Activated T-helper 1 cell treated with anti-CD3 and anti-CD28 coated beads, Interleukin-2, amount 50 U/mL, for 16 hours (primary cell): ENCODE data around the gene RALGAPA1.
"Not testable (repeated sequence)": the region's sequence is repeated elsewhere in the genome, so short reads cannot be mapped to it uniquely, and the experiment has no call there.

Experiments
- DNase-seq, 2 donors: peaks; one replicate each; pipeline ENCODE4 v3.0.0-alpha.2; 2020; ENCODE audit warnings: low read depth in 1 of 2, low spot score in 1 of 2

Gene RALGAPA1

GRCh38 chr14:35808638-35809563 lies at the start of gene RALGAPA1:
TSS of gene RALGAPA1 (minus strand) at chr14:35809295. CDS start at chr14:35808835, 460 bp downstream.
- peak; percentile 76 to 89 for DNase-seq

- no peak for DNase-seq
Observed at GRCh38 chr14:35858521-35859209, 49.6 kb upstream of the RALGAPA1 start.

GRCh38 chr14:35855876-35856481 lies 46.9 kb upstream of the RALGAPA1 start:
- no peak for DNase-seq

GRCh38 chr14:35854696-35855270 lies 45.7 kb upstream of the RALGAPA1 start:
- DNase-seq, result no peak

GRCh38 chr14:35853225-35853624 lies 44.1 kb upstream of the RALGAPA1 start:
- no peak for DNase-seq

- DNase-seq, result no peak
Observed at GRCh38 chr14:35851823-35852222, 42.7 kb upstream of the RALGAPA1 start.

GRCh38 chr14:35849122-35849521 lies 40.0 kb upstream of the RALGAPA1 start:
- DNase-seq, result no peak

GRCh38 chr14:35847636-35848035 lies 38.5 kb upstream of the RALGAPA1 start:
- DNase-seq, result no peak

GRCh38 chr14:35844494-35844893 lies 35.4 kb upstream of the RALGAPA1 start:
- DNase-seq, result no peak

GRCh38 chr14:35842245-35842644 lies 33.1 kb upstream of the RALGAPA1 start:
- DNase-seq, result not testable (repeated sequence)

- DNase-seq, result not testable (repeated sequence)
Observed at GRCh38 chr14:35841704-35842103, 32.6 kb upstream of the RALGAPA1 start.

GRCh38 chr14:35835208-35835982 lies 26.3 kb upstream of the RALGAPA1 start:
- DNase-seq, result no peak

- no peak for DNase-seq
Observed at GRCh38 chr14:35829449-35829848, 20.4 kb upstream of the RALGAPA1 start.

- no peak for DNase-seq
Observed at GRCh38 chr14:35827678-35828472, 18.8 kb upstream of the RALGAPA1 start.

GRCh38 chr14:35826952-35827416 lies 17.9 kb upstream of the RALGAPA1 start:
- DNase-seq, result no peak

- DNase-seq, result peak; percentile 89 to 94
Observed at GRCh38 chr14:35826218-35826951, 17.3 kb upstream of the RALGAPA1 start, which contains the start of gene BRMS1L. TSS of gene BRMS1L (plus strand) at chr14:35826338. CDS start at chr14:35826517, 179 bp downstream.

- no peak for DNase-seq
Observed at GRCh38 chr14:35825968-35826217, 16.8 kb upstream of the RALGAPA1 start.

- not testable (repeated sequence) for DNase-seq
Observed at GRCh38 chr14:35824446-35825165, 15.5 kb upstream of the RALGAPA1 start.
